Lung (tissue), 12 donors: ENCODE measurements around the gene RILPL1. TPM values are rescaled to one million over a fixed set of nuclear protein-coding genes. Genes with fewer than 3 reads are reported as not detected.

ENCODE experiments used
- ATAC-seq: fragments of 200-7000 bp; cut with Tn5 transposase; one replicate; pipeline ENCODE4 v1.9.1; 2020; ENCODE audit warnings: moderate number of reproducible peaks; ENCODE audit not compliant: insufficient read depth, low FRiP score
- DNase-seq, 3 donors: peaks; one replicate each; pipeline ENCODE4 v3.0.0-alpha.2; 2013 to 2017
- H3K27ac ChIP-seq, 2 donors: one replicate each; pipeline ENCODE4 v1.5.1; 2013; ENCODE audit warnings: mild to moderate bottlenecking in 2 of 2, moderate library complexity in 2 of 2, control low read depth in 1 of 2, inconsistent platforms in 1 of 2, low read depth in 1 of 2, low read length in 1 of 2
- H3K27me3 ChIP-seq, 3 donors: one replicate each; pipeline ENCODE4 v1.5.1; 2013; ENCODE audit warnings: low read length in 2 of 3; ENCODE audit not compliant: control insufficient read depth in 3 of 3, insufficient read depth in 3 of 3
- H3K36me3 ChIP-seq, 4 donors: one replicate each; pipeline ENCODE4 v1.5.1; 2013; ENCODE audit warnings: low read length in 4 of 4, mild to moderate bottlenecking in 1 of 4, moderate library complexity in 1 of 4; ENCODE audit not compliant: control insufficient read depth in 4 of 4, insufficient read depth in 4 of 4
- H3K4me1 ChIP-seq, 5 donors: one replicate each; pipeline ENCODE4 v1.5.1; 2013; ENCODE audit warnings: low read length in 5 of 5, mild to moderate bottlenecking in 2 of 5, moderate library complexity in 1 of 5; ENCODE audit not compliant: control insufficient read depth in 5 of 5, insufficient read depth in 5 of 5
- H3K4me3 ChIP-seq: one replicate; pipeline ENCODE4 v1.5.1; 2013; ENCODE audit warnings: mild to moderate bottlenecking, control low read depth, moderate library complexity
- H3K9ac ChIP-seq, 2 donors: one replicate each; pipeline ENCODE4 v1.5.1; 2013; ENCODE audit warnings: low read length in 2 of 2, control low read depth in 1 of 2; ENCODE audit not compliant: insufficient read depth in 1 of 2
- H3K9me3 ChIP-seq, 4 donors: one replicate each; pipeline ENCODE4 v1.5.1; 2013; ENCODE audit warnings: low read length in 3 of 4, mild to moderate bottlenecking in 1 of 4, moderate library complexity in 1 of 4; ENCODE audit not compliant: control insufficient read depth in 4 of 4, insufficient read depth in 3 of 4
- WGBS, 2 donors: extraction: QIAGEN DNeasy Blood & Tissue Kit; methylation state at CpG; one replicate each; pipeline ENCODE4 v1.1.7; 2013; 5-methylcytosine and 5-hydroxymethylcytosine counted together
- polyA plus RNA-seq, 2 donors: library from polyadenylated mRNA; stranded (reverse); fragments of 200-250 nt; gene quantifications; one replicate each; pipeline ENCODE4 v1.2.1, GENCODE V29; 2013
- total RNA-seq, 2 donors: library from RNA; depleted of rRNA in 1 of 2; stranded (reverse); fragments of >200 nt in 1 of 2; gene quantifications; one replicate each; pipeline ENCODE4 v1.2.1, GENCODE V29; 2014 to 2021
- TF ChIP-seq, protein P1 (sequence below): IDR thresholded peaks from 2 replicates; pipeline ENCODE4 v1.5.1; 2012; ENCODE audit warnings: mild to moderate bottlenecking; ENCODE audit errors: control extremely low read depth, extremely low read depth
- donor health status: control.
- donor health status: control.
- donor health status: Bipolar disorder and iron deficiency.
- donor health status: healthy.
- donor health status: DM: yes; HTN: yes; CAD: no.

RILPL1 gene
- total and polyA plus RNA-seq, 4 donors: 9.5 to 14.6 (median 12.2) TPM

DNA sequence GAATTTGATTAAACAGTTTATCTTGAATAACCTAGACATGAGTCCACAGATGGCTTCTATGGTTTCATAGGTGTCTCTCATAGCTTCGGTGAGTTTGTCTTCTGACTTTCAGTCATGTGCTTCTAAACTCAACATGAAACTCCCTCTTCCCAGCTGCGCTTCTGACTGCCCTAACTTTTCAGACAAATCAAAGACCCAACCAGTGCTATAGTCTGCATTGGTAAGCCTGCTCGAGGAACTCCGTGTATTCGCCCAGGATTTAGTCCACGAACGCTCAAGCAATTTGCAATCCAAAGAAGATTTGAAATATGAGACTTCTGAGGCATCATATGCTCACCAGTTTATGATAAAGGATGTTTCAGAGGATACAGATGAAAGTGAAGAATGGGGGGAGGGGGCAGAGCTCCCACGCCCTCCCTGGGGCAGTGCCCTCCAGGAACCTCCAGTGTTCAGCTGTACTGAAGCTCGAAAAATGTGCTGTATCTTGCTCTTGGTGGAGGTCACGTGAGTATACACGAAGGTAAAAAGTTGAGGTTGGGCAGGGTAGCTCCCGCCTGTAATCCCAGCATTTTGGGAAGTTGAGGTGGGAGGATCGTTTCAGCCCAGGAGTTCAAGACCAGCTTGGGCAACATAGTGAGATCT, 91.9 kb downstream of the RILPL1 start:
- 85 to 89% methylated on average over 13 of the region's 13 CpGs for whole genome bisulfite sequencing, 2 donors
- DNase-seq (no peak), ATAC-seq (no peak)
- Histone ChIP-seq H3K27me3 (no peaks in the 10 kb centered on the region), H3K36me3 (no peaks in the 10 kb centered on the region), H3K27ac (no peak overlapping the region), H3K4me3 (no peak overlapping the region), H3K9ac (no peak overlapping the region), H3K4me1 (peaks cover 0 to 19% (median 9%) of the 10 kb centered on the region in 5 donors), H3K9me3 (no peaks in the 10 kb centered on the region)
- TF ChIP-seq, protein P1, sequence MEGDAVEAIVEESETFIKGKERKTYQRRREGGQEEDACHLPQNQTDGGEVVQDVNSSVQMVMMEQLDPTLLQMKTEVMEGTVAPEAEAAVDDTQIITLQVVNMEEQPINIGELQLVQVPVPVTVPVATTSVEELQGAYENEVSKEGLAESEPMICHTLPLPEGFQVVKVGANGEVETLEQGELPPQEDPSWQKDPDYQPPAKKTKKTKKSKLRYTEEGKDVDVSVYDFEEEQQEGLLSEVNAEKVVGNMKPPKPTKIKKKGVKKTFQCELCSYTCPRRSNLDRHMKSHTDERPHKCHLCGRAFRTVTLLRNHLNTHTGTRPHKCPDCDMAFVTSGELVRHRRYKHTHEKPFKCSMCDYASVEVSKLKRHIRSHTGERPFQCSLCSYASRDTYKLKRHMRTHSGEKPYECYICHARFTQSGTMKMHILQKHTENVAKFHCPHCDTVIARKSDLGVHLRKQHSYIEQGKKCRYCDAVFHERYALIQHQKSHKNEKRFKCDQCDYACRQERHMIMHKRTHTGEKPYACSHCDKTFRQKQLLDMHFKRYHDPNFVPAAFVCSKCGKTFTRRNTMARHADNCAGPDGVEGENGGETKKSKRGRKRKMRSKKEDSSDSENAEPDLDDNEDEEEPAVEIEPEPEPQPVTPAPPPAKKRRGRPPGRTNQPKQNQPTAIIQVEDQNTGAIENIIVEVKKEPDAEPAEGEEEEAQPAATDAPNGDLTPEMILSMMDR: no peak

DNA sequence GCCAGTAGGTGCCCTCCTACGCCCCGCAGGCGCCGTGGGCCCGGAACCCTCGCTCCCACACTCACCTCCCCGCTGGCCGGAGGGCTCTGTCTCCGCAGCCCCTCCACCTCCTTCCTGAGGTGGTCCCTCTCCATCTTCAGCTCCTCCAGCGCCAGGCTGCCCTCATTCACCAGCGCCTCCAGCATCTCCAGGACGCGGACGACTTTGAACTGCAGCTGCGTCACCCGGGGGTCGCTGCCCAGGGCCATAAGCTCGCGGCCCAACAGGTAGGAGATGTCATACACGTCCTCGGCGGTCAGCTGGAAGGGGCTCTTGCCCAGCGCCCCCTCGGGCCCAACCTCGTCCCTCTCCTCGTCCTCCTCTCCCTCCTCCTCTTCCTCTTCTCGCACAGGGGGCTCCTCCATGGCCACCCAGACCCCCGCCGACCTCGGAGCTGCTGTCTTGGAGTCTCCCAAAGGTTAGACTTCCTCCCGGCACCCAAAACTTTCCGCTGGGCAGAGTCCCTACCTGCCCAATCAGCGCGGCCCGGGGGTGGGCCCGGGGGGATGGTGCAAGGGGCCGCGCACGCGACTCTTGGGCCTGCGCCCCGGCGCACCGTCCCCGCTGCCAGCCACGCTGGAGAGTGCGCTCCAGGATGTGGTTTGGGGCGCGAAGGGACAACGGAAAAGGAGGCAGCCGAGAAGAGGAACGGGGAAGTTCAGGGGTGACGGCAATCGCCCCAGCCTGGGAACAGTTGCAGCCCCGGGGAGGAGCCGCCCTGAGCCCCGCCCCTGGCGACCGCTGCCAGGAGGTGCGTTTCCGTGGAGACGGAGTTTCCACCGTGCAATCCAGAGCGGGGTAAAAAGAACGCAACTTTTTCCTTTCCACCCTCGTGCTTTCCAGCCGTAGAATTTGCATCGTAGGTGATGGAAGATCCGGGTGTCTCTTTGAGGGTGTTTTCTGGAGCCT, 97.2 kb downstream of the RILPL1 start, which contains the start of gene RILPL2:
TSS of gene RILPL2 (minus strand) at position 668 of the 948 bp plus-strand sequence. CDS start at position 404, 264 bp downstream.
- Histone ChIP-seq H3K4me3 (peak within 1 kb of the TSS; percentile 89), H3K9me3 (no peaks in the 10 kb centered on the region), H3K27me3 (no peaks in the 10 kb centered on the region), H3K4me1 (peaks cover 0 to 9% (median 2%) of the 10 kb centered on the region in 5 donors), H3K27ac (peak within 1 kb of the TSS; percentile 34 to 91), H3K36me3 (no peaks in the 10 kb centered on the region), H3K9ac (peak within 1 kb of the TSS; percentile 40 to 48)
- DNase-seq (peak; percentile 83 to 88 (median 86)), ATAC-seq (peak; percentile 93)
- TF ChIP-seq, protein P1: no peak
- WGBS, 2 donors: 0% methylated on average over 69 of the region's 69 CpGs

DNA sequence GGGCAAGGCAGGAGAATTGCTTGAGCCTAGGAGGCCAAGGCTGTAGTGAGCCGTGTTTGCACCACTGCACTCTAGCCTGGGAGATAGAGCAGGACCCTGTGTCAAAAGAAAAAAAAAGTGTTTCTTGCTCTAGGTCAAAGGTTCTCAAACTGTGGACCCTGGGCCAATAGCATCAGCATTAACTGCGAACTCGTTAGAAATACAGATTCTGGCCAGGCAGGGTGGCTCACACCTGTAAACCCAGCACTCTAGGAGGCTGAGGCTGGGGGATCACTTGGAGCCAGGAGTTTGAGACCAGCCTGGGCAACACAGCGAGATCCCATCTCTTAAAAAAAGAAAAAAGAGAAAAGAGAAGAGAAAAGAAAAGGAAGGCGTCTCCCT, 97.9 kb downstream of the RILPL1 start:
- DNase-seq: no peak
- Histone ChIP-seq H3K4me3 (peak overlapping the region; percentile 89), H3K9ac (no peak overlapping the region)

More for the DNA sequence above, 97.9 kb downstream of the RILPL1 start:
- Histone ChIP-seq H3K4me1 (peaks cover 0 to 9% (median 2%) of the 10 kb centered on the region in 5 donors), H3K9me3 (no peaks in the 10 kb centered on the region), H3K36me3 (peaks cover 0 to 3% (median 0%) of the 10 kb centered on the region in 4 donors), H3K27me3 (no peaks in the 10 kb centered on the region), H3K27ac (peak overlapping the region in 1 of 2 donors; percentile 91)
- ATAC-seq: no peak
- 30 to 31% methylated on average over 5 of the region's 5 CpGs for WGBS, 2 donors
- TF ChIP-seq, protein P1: no peak
